BJ (cell line): ENCODE data around the gene ZFP57. TPM values are rescaled to one million over a fixed set of nuclear protein-coding genes. Genes with fewer than 3 reads are reported as not detected.

ENCODE experiments used
- CTCF ChIA-PET: fragments of 350-600 bp; formaldehyde crosslinking; extraction: SDS; loops from one replicate; lab custom pipeline; 2021; ENCODE audit warnings: antibody characterized with exemption, inconsistent platforms; lab: Yijun Ruan, JAX
- POLR2A ChIA-PET: fragments of 300-600 bp; sonication (Branson Sonifier 250); formaldehyde crosslinking; extraction: SDS; loops from one replicate; lab custom pipeline; 2021; ENCODE audit warnings: antibody characterized with exemption; lab: Charles Lee
- DNase-seq: peaks from one replicate; pipeline ENCODE4 v3.0.0-alpha.2; 2011; ENCODE audit warnings: low read depth
- H3K27me3 ChIP-seq: 2 replicates; pipeline ENCODE4 v1.6.0; 2011; ENCODE audit warnings: low read length; ENCODE audit not compliant: control insufficient read depth, insufficient read depth
- H3K36me3 ChIP-seq: 2 replicates; pipeline ENCODE4 v1.5.1; 2011; ENCODE audit warnings: low read length; ENCODE audit not compliant: control insufficient read depth, insufficient read depth
- H3K4me3 ChIP-seq: 2 replicates; pipeline ENCODE4 v1.5.1; 2011; ENCODE audit warnings: low read depth, mild to moderate bottlenecking, control low read depth, low read length
- CTCF ChIP-seq: IDR thresholded peaks from 2 replicates; pipeline ENCODE4 v1.5.1; 2011; ENCODE audit warnings: low read depth, mild to moderate bottlenecking, control low read depth, inconsistent platforms, low read length, moderate library complexity; ENCODE audit not compliant: insufficient read depth
- polyA plus RNA-seq: library from polyadenylated mRNA; depleted of rRNA; stranded (reverse); fragments of >200 nt; gene quantifications from 2 replicates; pipeline ENCODE4 v1.2.3, GENCODE V29; 2011

Gene ZFP57
- polyA plus RNA-seq, 1 experiment, result 0.32 TPM

DNA sequence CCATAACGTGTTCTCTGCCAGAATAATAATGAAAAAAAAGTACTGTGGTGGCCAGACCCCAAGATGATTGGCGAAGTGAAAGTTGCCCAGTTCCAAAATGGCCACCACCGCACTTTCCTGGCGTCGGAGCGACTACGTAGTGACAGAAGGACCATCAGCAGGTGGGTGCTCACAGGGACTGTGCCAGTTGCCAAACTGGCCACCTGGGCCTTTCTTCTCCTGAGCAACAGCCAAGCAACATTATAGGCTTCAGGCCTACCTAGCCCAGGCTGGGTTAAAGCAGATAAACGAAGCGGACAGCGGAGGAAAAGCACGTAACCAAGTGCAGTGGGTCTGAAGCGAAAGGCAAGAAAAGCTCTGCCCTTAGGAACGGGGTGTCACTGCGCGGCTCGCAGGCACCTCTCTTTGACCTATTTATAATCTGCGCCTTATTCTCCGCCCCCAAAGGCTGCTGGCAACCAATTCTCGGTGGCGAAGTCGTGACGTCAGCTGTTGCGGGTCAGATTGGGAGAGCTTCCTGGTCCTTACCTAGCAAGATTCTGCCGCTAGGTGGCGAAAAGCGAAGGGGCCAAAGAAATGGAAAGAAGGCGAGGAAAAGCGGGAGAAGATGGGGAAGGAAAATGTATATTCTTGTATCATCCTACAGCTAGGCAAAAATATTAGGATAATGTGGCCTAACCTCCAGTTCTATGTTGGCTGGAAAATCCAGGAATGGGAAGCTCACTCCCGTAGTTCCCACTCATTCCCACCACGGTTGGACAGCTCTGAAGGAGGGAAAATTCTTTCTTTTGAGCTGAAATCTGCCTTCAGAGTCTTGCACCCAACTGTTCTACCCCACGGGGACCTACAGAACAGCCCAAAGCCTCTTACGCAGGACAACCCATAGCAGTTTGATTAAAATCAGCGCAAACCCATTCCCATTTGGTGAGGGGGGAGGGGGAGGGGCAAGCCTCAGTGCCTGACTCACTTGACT, 31.0 kb downstream of the ZFP57 start:
- CTCF ChIA-PET, result interaction anchor here (0.6 to 6.8 kb wide), 36 partner anchors 8 to 1173 kb away, joined by 3 to 147 read pairs (median 4); partner anchors contain the start of genes GABBR1 and MOG
- peak; percentile 94 for TF ChIP-seq CTCF

DNA sequence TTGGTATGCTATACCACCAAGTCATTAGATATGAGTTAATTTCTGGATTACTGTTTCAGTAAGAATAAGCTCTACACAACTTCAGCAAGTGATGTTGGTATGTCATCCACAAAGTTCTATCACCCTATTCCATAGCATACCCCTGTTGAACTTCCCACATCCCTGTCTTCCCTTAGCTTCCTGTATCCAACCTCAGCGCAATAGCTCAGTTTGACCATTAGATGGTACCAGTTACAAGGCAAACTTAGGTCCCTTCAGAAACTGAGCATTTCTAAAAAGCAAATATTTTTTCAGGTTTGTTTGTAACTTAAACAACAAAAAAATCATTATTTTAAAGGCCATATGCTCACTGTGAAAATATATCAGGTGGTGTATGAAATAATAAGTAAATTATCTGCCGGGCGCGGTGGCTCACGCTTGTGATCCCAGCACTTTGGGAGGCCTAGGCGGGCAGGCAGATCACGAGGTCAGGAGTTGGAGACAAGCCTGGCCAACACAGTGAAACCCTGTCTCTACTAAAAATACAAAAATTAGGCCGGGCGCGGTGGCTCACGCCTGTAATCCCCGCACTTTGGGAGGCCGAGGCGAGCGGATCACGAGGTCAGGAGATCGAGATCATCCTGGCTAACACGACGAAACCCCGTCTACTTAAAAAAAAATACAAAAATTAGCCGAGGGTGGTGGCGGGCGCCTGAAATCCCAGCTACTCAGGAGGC, 32.9 kb downstream of the ZFP57 start:
- Histone ChIP-seq H3K27me3 (no peaks in the 10 kb centered on the region), H3K4me3 (no peak overlapping the region), H3K36me3 (no peaks in the 10 kb centered on the region)
- POLR2A ChIA-PET, result interaction anchor here (0.6 kb wide), 1 partner anchor 15 kb away, joined by 4 read pairs; the partner anchor contains the start of gene GABBR1
- CTCF ChIA-PET, result interaction anchor here (0.6 to 4.9 kb wide), 14 partner anchors 9 to 1409 kb away, joined by 3 to 34 read pairs (median 5); partner anchors contain the start of genes GABBR1 and MOG
- TF ChIP-seq CTCF, result peak; percentile 79
- no peak for DNase-seq

More for the DNA sequence above, 31.0 kb downstream of the ZFP57 start:
- Histone ChIP-seq H3K27me3 (peaks cover 3% of the 10 kb centered on the region; the same call in 1 of the 2 replicates), H3K4me3 (peak overlapping the region; percentile 35), H3K36me3 (no peaks in the 10 kb centered on the region)
- POLR2A ChIA-PET, result interaction anchor here (0.6 to 1.0 kb wide), 2 partner anchors 17 to 646 kb away, joined by 3 to 6 read pairs; partner anchors contain the start of gene GABBR1
- DNase-seq, result peak; percentile 63

DNA sequence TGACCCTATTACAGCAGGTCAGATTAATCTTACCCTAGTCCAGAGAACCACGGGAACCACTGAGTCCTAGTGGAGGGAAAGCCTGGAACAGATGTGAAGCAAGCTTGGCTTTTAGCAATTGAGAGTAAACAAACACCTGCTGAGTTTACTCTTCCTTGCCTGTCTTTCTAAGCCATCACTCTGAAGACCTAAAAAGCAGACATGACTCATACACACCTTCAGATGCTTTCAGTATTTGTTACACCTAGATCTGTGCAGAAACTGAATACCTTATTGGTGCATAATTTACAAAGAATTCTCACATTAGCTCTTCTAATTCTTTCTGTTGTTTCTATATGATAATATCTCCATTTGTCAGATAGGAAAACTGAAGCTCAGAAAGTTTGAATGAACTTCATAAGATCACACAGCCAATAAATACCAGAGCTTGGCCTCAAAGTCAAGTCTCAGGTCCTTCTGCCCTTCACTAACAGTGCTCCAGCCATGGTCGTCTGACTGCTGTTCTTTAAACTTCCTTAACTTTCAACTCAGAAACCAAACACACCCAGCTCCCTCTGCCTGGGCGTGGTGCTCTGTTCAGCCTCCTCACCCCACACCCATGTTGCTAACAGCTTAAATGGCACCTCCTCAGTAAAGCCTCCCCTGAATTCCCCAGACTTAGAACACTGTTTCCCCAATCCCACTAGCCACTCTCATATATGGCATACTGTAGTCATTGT, 39.4 kb downstream of the ZFP57 start:
- POLR2A ChIA-PET, result no interaction called here
- CTCF ChIA-PET, result interaction anchor here (1.0 to 6.9 kb wide), 4 partner anchors 11 to 61 kb away, joined by 3 to 81 read pairs (median 4); no protein-coding TSS in a partner anchor
- TF ChIP-seq CTCF, result no peak

DNA sequence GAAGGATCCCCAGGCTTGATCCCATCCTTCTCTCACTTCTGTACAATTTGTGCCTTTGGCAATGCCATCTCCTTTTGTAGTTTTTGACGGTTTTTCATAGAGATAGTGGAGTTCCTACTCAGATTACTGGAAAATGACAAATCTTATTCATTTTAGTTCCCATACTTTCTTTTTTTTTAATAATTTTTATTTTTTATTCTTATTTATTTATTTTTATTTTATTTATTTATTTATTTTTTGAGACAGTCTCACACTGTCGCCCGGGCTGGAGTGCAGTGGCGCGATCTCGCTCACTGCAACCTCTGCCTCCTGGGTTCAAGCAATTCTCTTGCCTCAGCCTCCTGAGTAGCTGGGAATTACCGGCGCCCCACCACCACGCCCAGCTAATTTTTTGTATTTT, 43.7 kb downstream of the ZFP57 start:
- Histone ChIP-seq H3K27me3 (no peaks in the 10 kb centered on the region; the same call in 1 of the 2 replicates), H3K36me3 (no peaks in the 10 kb centered on the region), H3K4me3 (no peak overlapping the region)
- DNase-seq, result no peak
- TF ChIP-seq CTCF, result no peak
- ChIA-PET CTCF (interaction anchor here (6.9 kb wide), 1 partner anchor 15 kb away, joined by 81 read pairs; no protein-coding TSS in a partner anchor), POLR2A (no interaction called here)

More for the DNA sequence above, 39.4 kb downstream of the ZFP57 start:
- Histone ChIP-seq H3K27me3 (0 out of 2 replicates have a peak, but pooled peaks cover 2% of the 10 kb centered on the region), H3K36me3 (no peaks in the 10 kb centered on the region), H3K4me3 (no peak overlapping the region)
- DNase-seq, result no peak
